ENCODE measurements around the gene ARHGEF10L.

DNA sequence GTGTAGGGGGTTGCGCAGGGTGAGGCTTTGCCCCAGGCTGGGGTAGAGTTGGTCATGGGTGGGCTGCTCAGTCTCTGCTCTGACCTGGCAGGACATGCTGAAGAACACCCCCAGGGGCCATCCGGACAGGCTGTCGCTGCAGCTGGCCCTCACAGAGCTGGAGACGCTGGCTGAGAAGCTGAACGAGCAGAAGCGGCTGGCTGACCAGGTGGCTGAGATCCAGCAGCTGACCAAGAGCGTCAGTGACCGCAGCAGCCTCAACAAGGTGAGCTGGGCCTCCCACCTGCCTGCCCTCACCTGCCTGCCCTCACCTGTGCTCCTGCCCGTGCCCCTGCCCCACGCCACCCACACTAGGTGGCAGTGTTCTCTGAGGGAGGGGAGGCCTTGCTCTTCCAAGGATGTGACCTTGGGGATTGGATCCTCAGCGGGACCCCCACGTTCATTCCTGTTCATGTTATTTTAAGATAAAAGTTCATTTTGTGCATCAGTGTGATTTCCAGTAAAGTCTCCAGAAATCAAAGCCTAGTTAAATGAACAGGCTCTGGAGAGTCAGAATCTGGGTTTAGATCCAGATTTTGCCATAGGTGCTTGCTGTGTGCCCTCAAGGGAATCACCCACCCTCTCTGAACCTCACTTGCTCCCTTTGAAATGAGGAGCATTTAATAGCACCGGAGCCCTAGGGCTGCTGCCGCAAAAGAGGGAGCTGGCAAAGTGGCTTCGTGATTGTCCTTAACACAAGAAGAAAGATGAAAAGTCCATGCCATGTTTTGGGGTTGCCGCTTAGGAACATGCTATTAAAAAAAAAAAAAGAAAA is 87.9 kb downstream of the ARHGEF10L start:
- no peak for TF ChIP-seq ZFP37 (tag by site-specific recombination; IDR thresholded peaks at IDR 0.05)
- TF ChIP-seq ZNF501 (tag by site-specific recombination; IDR thresholded peaks at IDR 0.05), result no peak
- TF ChIP-seq ZNF747 (tag by site-specific recombination; IDR thresholded peaks at IDR 0.05), result no peak
